ENCODE measurements around the gene ARHGEF28.

GRCh38 chr5:73663860-73664240, 37.9 kb downstream of the ARHGEF28 start:
- TF ChIP-seq CTCF (IDR thresholded peaks at IDR 0.05 in 2 of 3, conservative IDR thresholded peaks at IDR 0.05 in 1 of 3; ENCODE audit: borderline replicate concordance in 1 of 3, insufficient read depth in 1 of 3, low read depth in 2 of 3, low read length in 2 of 3) (no peak), MAX (IDR thresholded peaks at IDR 0.05) (no peak), JUND (IDR thresholded peaks at IDR 0.05) (no peak), RAD21 (IDR thresholded peaks at IDR 0.05; ENCODE audit: low read depth) (no peak), EZH2phosphoT487 (IDR thresholded peaks at IDR 0.05; ENCODE audit: borderline replicate concordance) (no peak), POLR2A (IDR thresholded peaks at IDR 0.05; ENCODE audit: borderline replicate concordance, extremely low read depth, insufficient read depth, insufficient read length) (no peak), ATF3 (IDR thresholded peaks at IDR 0.05) (no peak), POLR2AphosphoS5 (IDR thresholded peaks at IDR 0.05; ENCODE audit: low read depth, low read length) (no peak), SRF (IDR thresholded peaks at IDR 0.05; ENCODE audit: low read depth) (no peak), SIN3A (IDR thresholded peaks at IDR 0.05; ENCODE audit: low read depth) (no peak), ZBTB33 (IDR thresholded peaks at IDR 0.05; ENCODE audit: extremely low read depth, insufficient replicate concordance, low read length) (no peak)
